GM21515 (cell line): Measurements from ENCODE around the gene RGS3.
"Not testable (repeated sequence)": the region's sequence is repeated elsewhere in the genome, so short reads cannot be mapped to it uniquely, and the experiment has no call there.

Experiments
- ATAC-seq: cut with Tn5 transposase; IDR thresholded peaks from one replicate; pipeline ENCODE4 v1.9.1; 2021; ENCODE audit not compliant: unreplicated experiment

Gene RGS3

DNA sequence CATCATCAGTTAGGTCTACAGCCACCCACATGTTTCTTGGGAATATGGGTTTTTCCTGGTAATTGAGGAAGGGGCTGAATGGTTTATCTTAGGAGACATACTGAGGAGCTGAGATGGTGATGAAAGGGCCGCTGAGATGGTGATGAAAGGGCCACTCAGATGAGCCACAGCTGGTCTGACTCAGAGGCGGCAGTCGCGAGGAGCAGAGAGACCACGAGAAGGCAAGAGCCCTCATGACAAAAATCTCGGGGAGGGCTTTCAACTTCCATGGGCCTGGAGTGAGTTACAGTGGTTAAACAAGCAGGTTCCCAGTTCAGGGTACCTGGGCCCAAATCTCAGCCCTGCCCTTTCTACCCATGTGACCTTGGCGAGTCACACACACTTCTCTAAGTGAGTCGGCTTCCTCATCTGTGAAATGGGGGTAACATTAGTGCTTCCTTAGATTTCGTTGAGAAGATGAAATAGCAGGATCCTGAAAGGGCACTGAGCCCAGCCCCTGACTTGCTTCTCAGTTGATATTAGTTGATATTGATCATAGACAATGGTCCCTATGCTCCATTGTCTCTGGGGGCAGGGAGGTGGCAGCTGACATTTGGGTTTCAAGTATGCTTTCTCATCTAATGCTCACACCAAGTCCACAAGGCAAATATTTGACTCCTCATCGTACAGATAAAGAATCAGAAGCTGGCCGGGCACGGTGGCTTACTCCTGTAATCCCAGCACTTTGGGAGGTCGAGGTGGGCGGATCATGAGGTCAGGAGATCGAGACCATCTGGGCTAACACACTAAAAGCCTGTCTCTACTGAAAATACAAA is 169.5 kb downstream of the RGS3 start:
- no peak for ATAC-seq

DNA sequence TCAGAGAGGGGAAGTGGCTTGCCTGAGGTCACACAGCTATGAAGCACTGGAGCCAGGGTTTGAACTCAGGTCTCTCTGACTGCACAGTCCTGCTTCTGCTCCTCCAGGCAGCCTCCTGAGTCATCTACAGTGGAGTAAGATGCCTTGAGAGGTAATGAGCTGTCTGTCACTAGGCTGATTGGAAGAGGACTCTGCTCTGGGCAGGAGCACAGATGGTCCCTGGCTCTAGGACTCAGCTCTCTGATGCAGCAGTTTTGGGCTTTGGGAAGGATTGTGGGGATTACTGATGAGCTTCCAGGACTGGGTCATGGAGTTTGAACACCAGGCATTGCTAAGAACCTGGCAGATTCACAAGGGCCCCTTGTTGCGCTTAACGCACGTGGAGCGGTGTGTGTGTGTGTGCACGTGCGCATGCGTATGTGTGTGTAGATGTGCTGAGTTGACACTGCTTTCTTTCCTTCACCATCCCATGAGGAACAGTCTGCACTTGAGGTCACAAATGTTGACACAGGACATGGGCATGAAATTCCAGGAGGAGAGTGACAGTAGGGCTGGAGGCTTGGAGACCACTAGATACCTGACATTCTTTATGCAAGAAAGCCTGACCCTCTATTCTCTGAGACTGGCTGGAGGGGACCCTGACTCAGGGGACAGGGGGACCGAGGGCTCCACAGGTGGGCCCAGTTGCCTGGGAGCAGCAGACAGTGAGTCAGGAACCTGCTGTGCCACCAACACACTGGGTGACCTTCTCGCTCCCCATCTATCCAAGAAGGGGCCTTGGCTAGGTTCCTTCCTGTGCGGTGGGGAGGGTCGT is 170.5 kb downstream of the RGS3 start:
- ATAC-seq: no peak

DNA sequence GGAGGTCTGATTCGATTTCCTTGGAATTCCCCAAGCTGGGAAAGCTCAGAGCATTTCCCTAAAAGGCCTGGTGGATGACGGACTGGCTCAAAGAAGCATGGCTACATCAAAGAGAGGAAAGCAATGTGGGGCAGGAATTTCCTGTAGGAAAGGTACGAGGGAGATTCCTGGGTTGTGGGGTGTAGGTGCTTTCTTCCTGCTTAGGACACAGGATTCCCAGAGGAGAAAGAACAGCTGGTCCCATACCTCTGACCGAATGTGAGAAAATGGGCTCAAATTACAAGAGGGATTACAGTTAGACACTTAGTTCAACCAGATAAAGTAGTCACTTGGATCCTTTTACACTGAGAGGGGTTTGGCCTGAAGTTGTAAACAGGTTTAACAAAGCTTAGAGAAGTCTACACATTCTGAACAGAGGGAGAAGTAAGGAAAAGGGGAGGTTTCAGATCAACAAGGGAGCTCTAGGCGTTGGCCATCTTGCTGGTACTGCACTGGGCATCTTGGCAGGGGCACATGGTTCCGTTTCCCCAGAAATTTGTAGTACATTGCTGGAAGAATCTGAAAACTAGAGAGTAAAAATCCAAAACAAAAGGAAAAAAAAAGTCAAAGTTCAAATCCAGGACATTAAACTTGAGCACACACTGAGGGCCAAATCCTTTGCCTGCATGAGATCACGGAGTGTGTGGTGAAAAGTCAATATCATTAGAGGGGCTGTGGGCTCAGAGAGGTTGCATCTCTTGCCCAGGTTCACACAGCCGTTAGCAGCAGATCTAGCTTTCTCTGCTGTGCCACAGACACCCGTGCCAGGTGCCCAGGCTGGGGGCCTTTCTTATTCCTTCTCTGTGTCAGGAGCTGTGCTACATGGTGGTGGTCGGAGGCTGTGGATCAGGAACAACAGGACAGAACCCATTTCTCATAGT is 171.3 kb downstream of the RGS3 start:
- no peak for ATAC-seq

DNA sequence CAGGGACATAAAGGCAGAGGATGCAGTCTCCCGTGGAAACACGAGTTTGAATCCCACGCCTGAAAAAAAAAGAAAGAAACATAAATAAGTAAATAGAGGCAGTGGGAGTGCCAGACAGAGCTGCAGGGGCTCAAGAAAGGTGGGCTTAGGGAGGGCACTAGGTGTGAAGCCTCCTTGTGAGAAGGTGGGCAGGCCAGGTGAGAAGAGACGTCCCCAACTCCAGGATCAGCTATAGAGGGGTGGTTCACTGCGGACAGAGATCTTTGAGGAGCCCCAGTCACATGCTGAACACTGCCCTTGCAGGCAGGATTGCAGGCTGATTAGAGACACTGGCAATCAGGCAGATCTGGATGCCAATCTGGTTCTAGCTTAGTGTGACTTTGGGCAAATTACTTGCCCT is 172.1 kb downstream of the RGS3 start:
- ATAC-seq: no peak

DNA sequence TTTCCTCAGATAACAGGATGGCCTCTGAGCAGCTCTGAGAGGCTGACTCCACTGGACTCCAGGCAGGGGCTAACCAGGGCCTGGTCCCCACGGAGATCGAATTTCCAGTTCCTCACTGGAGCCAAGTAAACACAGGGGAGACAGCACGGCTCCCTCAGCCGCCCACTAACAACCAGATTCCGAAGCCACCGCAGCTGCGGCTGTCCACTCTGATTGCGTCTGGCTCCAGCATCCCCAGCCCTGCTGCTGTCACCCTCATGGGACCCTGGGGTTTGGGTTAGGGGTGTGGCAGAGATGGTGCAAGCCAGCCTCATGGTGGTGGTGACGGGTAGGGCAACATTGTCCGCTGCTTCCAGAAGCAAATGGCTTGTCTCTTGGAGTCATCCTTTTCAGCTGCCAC is 172.6 kb downstream of the RGS3 start:
- no peak for ATAC-seq

DNA sequence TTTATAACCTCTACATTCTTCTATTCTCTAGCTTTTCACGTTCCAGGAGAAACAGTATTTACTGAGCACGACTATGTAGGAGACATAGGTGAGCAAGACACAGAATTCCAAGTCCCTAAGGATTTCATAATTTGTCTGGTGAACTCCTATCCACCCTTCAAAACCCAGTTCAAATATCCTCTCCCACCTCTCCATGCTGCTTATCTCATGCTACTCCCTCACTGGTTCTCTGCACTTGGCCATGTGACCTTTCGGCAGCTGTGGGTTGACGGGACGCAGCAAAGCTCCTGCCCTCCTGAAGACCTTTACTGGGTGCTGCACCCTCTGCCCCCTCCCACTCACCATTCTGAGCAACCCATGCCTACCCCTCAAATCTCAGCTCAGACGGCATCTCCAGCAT is 173.2 kb downstream of the RGS3 start:
- no peak for ATAC-seq

DNA sequence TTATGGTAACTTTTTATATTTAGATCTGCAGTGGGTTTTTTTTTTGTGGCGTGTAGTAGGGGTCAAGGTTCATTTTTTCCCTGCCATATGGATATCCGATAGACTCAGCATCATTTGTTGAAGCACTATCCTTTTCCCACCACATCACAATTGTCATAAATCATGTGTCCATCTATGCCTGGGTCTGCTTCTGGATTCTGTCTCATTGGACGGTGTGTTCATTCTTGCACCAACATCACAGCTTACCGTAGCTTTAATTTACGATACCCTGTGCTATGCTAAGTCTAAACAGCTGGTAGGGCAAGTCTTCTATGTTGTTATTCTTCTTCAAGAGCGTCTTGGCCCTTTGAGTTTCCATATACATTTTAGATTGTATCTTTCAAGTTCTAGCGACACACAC is 175.0 kb downstream of the RGS3 start:
- ATAC-seq: no peak

DNA sequence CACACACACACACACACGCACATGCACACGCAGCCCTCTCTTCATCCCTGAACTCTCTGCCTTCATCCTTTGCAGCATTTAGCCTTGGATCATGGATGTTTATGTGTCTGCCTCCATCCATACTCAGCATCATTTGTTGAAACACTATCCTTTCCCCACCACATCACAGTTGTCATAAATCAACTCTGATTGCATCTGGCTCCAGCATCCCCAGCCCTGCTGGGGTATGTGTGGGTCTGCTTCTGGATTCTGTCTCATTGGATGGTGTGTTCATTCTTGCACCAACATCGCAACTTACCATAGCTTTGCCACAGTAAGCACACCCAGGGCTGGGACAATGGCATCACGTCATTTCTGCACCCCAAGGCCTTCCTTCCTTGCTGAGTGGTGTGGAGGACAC is 175.4 kb downstream of the RGS3 start:
- no peak for ATAC-seq

DNA sequence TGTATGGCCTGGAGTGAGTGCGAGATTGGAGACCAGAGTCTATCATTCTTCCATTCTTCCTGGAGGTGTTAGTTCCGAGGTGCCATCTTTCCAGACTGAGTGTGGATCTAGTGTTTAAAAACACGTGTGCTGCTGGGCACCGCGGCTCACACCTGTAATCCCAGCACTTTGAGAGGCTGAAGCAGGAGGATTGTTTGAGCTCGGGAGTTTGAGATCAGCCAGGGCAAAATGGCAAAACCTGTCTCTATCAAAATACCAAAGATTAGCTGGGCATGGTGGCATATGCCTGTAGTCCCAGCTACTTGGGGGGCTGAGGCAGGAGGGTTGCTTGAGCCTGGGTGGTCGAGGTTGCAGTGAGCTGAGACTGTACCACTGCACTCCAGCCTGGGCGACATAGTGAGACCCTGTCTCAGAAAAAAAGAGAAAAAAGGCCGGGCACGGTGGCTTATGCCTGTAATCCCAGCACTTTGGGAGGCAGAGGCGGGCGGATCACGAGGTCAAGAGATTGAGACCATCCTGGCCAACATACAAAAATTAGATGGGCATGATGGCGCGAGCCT is 176.0 kb downstream of the RGS3 start:
- not testable (repeated sequence) for ATAC-seq

DNA sequence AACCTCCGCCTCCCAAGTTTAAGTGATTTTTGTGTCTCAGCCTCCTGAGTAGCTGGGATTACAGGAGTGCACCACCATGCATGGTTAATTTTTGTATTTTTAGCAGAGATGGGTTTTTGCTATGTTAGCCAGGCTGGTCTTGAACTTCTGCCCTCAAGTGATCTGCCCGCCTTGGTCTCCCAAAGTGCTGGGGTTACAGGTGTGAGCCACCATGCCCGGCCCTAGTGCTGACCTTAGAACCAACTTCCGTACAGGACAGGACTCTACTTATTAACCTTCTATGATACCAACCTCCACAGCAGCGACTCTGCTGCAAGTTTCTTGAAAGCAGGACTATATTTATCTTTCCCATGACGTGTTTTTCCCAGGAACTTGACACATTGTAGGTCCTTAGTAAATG is 176.9 kb downstream of the RGS3 start:
- ATAC-seq: no peak

DNA sequence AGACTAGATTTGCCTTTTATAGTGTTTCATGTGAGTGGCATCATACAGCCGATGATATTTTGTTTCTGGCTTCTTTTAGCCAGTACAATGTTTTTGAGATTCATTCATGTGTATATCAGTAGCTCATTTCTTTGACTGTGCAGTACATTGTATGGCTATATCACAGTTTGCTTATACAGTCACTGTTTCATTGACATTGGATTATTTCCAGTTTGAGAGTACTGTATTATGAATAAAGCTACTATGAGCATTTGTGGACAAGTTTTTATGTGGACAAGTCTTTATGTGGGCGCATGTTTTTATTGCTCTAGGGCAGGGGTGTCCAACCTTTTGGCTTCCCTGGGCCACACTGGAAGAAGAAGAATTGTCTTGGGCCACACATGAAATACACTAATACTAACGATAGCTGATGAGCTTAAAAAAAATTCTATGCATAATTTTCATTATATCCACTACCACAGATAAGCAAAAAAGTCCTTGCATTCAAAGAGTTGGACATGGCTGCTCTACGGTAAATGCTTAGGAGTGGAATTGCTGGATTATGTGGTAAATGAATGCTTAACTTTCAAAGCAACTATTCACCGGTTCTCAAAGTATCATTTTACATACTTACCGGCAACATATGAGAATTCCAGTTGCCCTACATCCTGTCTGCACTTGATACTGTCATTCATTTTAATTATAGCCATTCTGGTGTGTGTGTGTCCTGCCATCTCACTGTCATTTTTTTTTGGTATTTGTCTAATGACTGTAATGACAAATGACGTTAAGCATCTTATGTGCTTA is 177.8 kb downstream of the RGS3 start:
- ATAC-seq: no peak

DNA sequence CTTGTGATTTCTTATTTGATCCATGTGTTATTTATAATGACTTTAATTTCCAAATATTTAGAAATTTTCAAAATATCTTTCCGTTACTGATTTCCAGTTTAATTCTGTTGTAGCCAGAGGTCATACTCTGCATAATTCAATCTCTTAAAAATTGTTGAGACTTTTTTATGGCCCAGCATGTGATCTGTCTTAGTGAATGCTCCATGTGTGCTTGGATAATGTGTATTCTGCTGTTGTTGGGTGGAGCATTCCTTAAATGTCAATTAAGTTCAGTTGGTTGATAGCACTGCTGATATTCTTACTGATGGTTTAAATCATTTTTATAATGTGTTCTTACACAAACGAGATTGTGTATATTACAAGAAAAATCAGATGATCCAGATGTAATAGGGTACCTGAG is 180.8 kb downstream of the RGS3 start:
- no peak for ATAC-seq

DNA sequence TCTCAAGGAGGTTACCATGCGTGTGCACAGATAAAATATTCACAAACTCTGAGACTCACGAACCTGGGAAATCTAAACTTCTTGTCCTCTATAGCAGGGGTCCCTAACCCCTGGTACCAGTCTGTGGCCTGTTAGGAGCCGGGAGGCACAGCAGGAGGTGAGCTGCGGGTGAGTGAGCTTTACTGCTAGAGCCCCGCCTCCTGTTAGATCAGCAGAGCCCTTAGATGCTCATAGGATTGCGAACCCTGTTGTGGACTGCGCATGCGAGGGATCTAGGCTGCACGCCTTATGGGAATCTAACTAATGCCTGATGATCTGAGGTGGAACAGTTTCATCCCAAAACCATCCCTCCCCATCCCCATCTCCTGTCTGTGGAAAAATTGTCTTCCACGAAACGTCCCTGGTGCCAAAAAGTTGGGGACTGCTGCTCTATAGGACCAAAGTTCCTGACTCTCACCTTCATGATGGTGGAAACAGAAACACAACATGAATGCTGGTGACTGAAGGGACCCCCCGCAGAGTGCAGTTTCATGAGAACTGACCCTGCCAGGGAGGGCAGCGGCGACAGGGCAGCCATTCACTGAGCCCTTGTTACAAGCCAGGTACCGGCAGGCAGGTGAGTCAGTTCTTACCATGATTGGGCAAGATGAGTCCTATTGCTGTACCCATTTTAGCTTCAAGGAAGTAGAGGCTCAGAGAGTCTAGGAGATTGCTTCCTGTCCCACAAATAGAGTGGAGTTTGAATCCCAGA is 181.9 kb downstream of the RGS3 start:
- ATAC-seq: no peak

DNA sequence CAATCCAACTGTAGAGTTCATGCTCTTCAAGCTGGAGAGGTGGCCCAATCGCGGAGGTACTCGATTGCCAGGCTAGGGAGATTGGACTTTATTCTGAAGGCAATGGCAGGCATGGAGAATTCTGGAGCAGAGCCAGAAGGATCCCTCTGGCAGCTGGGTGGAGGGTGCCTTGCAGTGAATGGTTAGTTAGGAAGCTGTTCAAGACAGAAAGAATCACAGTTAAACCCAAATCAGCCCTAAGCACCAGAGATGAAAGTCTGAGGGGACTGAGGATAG is 182.4 kb downstream of the RGS3 start:
- no peak for ATAC-seq

DNA sequence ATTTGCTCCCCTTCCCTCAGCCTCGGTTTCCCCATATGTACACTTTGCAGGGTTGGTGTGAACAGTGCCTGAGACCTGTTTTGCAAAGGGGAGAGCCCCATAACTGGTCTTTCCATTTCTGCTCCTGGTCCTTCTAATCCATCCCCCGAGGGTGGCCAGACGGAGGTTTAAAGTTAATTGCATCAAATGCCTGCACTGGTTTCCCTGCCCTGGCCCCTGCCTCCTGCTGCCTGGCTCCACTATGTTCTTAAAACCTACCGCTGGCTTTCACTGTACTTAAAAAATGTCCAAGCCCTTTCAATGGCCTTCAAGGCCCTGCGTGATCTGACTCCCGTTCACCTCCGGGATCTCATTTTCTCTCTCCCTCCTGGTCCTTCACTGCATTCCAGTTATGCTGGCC is 183.0 kb downstream of the RGS3 start:
- ATAC-seq: no peak
